ENCODE data around the gene TNFRSF12A.

Gene TNFRSF12A

GRCh38 chr16:2986623-2987188 is 33.5 kb upstream of the TNFRSF12A start:
- no peak for DNase-seq

- DNase-seq: no peak
These were observed 32.9 kb upstream of the TNFRSF12A start for GRCh38 chr16:2987286-2987685.

DNA sequence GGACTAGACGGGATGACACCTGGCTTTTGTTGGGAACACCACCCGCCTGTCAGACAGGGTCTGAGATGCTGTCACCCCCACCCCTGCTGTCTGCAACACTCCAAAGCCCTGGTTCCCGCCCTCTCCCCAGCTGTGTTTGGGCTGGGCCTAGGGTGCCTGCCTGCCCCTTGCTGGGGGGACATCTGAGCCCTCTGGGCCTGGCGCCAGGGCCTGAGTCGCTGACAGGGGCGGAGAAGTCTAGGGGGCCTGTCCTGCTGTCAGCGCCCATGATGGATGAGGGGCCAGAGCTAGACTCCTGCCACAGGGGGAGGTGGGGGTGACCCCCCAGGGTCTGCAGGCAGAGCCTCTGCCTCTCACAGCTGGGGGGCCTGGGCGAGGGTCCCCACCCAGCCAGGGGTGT is 32.3 kb upstream of the TNFRSF12A start:
- no peak for DNase-seq

DNA sequence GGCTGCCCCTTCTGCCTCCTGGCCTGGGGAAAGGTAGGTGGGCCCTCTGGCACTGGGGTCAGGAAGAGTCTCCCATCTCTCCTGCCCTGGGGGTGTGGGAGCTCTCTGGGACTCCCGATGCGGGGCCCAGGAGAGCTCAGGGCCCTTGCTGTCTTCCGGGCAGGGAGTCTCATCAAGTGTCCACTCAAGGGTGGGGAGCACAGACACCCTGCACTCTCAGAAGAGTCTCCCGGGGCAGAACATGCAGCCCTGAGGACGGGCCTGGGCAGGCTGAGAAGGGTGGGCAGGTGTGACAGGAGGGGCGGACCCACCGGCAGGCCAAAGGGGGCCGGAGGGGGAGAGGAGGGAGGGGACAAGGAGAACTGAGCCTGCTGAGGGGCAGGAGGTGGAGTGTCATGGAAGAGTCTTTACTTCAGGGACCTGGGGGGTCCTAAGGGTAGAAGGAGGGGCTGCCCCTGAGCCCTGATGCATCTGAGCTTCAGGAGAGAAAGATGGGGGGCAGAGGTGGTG is 31.5 kb upstream of the TNFRSF12A start:
- DNase-seq: no peak

GRCh38 chr16:2990891-2991290 is 29.3 kb upstream of the TNFRSF12A start:
- no peak for DNase-seq

- DNase-seq: no peak
These were observed 28.5 kb upstream of the TNFRSF12A start for GRCh38 chr16:2991566-2992261.

DNA sequence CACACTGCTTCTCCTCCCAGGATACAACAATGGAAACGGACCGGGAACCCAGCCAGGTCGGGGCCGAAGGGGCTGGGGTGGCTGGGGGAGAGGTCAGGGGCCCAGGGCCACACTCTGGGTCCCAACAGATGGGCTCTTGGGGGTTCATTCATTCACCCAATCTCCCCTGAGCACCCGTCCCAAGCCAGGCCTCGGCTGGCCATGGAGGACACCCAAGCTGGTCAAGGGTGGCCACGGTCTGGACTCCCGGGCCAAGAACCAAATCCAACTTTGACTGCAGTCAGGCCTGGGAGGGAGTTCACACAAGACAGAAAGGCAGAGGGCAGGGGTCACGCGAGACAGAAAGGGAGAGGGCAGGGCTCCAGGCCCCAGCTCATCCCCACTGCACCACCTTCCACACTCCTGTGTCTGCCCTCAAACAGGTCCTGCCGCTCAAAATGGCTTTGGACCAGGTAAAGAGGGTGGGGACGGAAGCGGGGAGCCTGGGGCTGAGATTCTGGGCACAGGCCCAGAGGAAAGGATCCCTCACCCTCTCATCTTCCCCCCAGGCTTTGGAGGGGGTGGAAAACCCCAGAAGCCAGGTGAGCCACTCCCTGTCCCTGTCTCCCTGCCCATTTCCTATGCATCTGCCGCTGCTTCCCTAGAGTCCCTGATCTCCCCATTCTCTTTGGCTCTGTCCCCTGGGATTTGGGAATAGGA is 27.6 kb upstream of the TNFRSF12A start:
- no peak for DNase-seq

- DNase-seq: no peak
These were observed 23.9 kb upstream of the TNFRSF12A start for GRCh38 chr16:2996298-2996697.

- no peak for DNase-seq
These were observed 20.2 kb upstream of the TNFRSF12A start for GRCh38 chr16:2999929-3000328.

DNA sequence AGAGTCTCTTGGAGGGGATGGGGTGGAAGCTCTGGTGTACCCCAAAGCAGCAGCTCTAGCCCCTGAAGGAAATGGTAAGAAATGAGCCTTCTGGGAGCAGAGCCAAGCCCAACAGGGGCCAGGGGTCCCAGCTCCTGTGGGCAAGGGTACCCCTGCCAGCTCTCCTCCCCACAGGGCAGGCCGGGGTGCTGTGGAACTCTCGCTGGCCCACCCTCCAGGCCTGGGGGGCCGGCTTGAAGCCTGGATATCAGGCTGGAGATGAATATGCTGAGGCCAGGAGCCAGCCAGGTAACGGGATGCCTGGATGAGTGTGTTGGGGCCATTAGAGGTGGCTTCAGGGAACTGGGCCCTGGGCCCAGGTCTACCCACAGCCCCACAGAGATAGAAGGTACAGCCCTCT is 19.6 kb upstream of the TNFRSF12A start:
- no peak for DNase-seq

DNA sequence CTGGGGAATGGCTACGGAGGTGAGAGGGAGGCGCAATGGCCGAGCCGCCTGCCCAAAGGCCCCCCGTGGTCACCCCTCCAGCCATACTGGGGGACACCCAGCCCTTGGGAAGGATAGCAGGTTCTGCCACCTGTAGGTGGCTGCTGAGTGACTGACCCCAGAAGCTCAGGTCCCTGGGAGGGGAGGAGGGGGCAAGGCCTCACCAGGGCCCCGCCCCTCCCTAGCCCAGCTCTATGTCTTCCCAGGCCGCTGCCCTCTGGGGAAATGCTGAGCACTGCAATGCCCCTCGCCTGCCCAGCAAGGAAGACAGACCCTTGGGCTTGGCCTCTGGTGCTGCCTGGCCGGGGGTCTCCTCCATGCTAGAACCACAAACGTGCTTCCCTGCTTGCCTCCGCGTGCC is 18.9 kb upstream of the TNFRSF12A start:
- no peak for DNase-seq

DNA sequence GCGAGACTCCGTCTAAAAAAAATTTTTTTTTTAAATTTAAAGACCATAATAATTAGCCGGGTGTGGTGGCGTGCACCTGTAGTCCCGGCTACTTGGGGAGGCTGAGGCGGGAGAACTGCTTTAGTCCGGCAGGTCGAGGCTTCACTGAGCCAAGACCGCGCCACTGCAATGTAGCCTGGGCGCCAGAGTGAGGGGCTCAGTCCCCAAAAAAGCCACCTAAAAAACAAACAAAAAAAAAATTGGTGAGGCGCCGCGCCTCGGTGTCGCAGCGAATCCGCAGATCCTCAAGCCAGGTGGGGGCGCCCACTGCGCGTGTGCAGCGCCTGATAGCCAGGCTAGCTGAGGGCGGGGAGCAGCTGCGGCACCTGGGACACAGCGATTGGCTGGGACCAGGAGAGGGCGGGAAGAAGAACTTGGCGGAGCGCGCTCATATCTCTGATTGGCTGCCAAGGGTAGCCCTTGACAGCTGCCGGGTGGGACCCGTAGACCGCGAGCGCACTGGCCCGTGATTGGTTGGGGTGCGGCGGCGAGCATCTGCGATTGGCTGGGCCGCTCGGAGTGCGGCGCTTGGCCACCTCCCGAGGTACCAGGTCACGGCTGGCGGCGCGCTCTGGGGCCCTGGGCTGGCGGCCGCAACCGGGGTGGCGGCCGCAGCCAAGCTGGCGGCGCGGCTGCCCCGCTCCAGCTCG is 16.4 kb upstream of the TNFRSF12A start:
- DNase-seq: peak; percentile 90

- DNase-seq: no peak
These were observed 15.8 kb upstream of the TNFRSF12A start for GRCh38 chr16:3004319-3004718.

DNA sequence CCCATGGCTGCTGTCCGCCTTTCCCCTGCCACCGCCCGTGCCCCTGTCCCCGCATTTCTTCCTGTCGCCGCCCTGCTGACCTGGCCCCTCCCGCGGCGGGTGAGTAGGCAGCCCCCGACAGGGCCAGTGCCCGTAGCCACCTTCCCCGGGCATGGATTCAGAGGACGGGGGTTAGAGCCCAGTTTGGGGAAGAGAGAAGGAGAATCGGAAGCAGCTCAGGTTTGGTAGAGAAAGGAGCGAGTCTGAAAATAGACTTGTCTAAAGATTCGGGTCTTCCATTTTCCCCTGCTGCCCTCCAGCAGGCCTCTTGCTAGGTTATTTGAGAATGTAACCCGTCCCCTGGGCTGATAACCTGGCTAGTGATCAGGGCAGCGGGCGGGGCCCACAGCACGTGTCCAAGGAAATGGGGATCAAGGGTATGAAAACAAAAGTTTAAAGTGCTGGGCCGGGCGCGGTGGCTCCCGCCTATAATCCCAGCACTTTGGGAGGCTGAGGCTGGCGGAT is 15.3 kb upstream of the TNFRSF12A start:
- DNase-seq: no peak

GRCh38 chr16:3007059-3007956 is 12.9 kb upstream of the TNFRSF12A start:
- no peak for DNase-seq

- no peak for DNase-seq
These were observed 12.0 kb upstream of the TNFRSF12A start for GRCh38 chr16:3007957-3008689.

- no peak for DNase-seq
These were observed 11.5 kb upstream of the TNFRSF12A start for GRCh38 chr16:3008690-3009037.

DNA sequence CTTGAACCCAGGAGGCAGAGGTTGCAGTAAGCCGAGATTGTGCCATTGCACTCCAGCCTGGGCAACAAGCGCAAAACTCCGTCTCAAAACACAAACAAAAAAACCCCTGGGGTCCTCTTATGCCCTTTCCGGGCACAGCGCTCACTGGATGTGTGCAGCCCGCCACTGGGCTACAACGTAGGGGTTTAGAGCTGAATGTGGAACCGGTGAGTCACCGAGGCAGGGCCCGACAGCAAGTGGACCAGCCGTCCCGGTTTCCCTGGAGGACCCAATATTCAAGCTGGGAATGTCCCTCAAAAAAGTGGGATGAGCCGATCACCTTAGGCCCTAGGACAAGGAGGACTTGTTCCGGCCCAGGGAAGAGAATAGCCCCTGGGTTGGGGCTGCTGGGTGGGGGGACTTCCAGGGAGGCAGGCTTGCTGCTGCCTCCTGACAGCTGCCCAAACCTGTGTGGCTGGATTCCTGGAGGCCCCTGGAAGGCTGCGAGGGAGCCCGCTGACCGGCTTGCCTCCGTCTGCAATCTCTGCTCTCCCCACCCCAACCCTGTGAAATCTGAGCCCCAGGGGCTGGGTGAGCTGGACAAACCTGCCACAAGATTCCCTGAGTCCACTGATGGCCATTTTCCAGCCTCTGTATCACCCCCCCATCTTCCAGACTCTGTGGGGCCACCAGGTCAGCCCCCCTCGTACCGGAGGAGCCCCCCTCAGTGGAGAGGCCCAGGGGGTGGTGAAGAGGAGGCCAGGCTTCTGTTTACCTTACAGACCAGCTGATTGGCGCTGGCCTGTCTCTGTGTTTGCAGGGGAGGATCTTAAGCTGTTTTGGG is 10.4 kb upstream of the TNFRSF12A start:
- DNase-seq: no peak

- no peak for DNase-seq
These were observed 9.7 kb upstream of the TNFRSF12A start for GRCh38 chr16:3010510-3010909.

DNA sequence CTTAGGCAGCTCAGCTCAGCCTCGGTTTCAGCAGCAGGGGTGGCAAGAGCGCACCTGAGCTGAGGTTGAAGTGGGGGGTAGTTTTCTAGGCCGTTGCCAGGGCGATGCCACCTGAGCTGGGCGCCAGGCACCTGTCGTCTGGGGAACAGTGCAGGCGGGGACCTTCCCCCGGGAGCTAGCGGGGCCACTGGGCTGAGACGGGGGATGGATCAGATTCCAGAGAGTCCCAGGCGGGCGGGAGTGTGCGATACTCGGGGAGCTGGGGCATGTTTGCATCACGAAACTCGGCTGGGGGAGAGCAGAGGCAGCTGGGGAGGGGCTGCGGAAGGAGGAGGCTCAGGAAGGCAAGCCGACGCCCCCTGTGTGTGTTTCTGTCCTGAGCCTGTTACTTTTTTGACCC is 7.9 kb upstream of the TNFRSF12A start:
- peak; percentile 22 for DNase-seq

Measured in NCI-H2029 treated with DMSO at 0.1 percent for 48 hours (cell line).